ENCODE data around the gene AMFR.

- TF ChIP-seq CTCF (IDR thresholded peaks at IDR 0.05; ENCODE audit: low read length) (no peak), EZH2 (IDR thresholded peaks at IDR 0.05; ENCODE audit: borderline replicate concordance, low read length) (no peak)
These were observed 1.2 kb upstream of the AMFR start for GRCh38 chr16:56426585-56426984.
